Neuronal stem cell (in vitro differentiated cells): ENCODE data around the gene FMN1.
"Not testable (repeated sequence)": the region's sequence is repeated elsewhere in the genome, so short reads cannot be mapped to it uniquely, and the experiment has no call there.

Source experiments
- DNase-seq: peaks from one replicate; pipeline ENCODE4 v3.0.0-alpha.2; 2013; ENCODE audit warnings: low spot score
- H2AFZ ChIP-seq: one replicate; pipeline ENCODE4 v1.6.1; 2013; ENCODE audit warnings: mild to moderate bottlenecking, low read length, inconsistent platforms
- H2AK5ac ChIP-seq: 2 replicates; pipeline ENCODE4 v1.6.1; 2013; ENCODE audit warnings: low read depth, mild to moderate bottlenecking, inconsistent platforms, low read length, moderate library complexity, mixed read lengths
- H2BK120ac ChIP-seq: 2 replicates; pipeline ENCODE4 v1.6.1; 2013; ENCODE audit warnings: low read depth, mild to moderate bottlenecking, inconsistent platforms, low read length, moderate library complexity, mixed read lengths
- H2BK12ac ChIP-seq: one replicate; pipeline ENCODE4 v1.6.1; 2013; ENCODE audit warnings: low read length, inconsistent platforms
- H2BK15ac ChIP-seq: 2 replicates; pipeline ENCODE4 v1.6.1; 2013; ENCODE audit warnings: mild to moderate bottlenecking, low read length, inconsistent platforms, mixed read lengths
- H2BK5ac ChIP-seq: one replicate; pipeline ENCODE4 v1.6.1; 2013; ENCODE audit warnings: inconsistent platforms, mild to moderate bottlenecking, low read length, moderate library complexity
- H3K14ac ChIP-seq: one replicate; pipeline ENCODE4 v1.6.1; 2013; ENCODE audit warnings: low read length, inconsistent platforms
- H3K18ac ChIP-seq: 2 replicates; pipeline ENCODE4 v1.6.1; 2013; ENCODE audit warnings: low read length, inconsistent platforms
- H3K23ac ChIP-seq: 2 replicates; pipeline ENCODE4 v1.6.1; 2013; ENCODE audit warnings: low read depth, mild to moderate bottlenecking, mixed read lengths, low read length, inconsistent platforms; ENCODE audit not compliant: poor library complexity
- H3K27ac ChIP-seq: replicated peaks from 3 replicates; pipeline ENCODE4 v1.5.1; 2013; ENCODE audit warnings: low read length, inconsistent platforms
- H3K27me3 ChIP-seq, 3 experiments: 2 replicates each; pipeline ENCODE4 v1.6.1; 2013; ENCODE audit warnings: low read length in 3 of 3, mild to moderate bottlenecking in 2 of 3, inconsistent platforms in 1 of 3, low read depth in 1 of 3, mixed read lengths in 1 of 3, moderate library complexity in 1 of 3; ENCODE audit not compliant: control insufficient read depth in 3 of 3, insufficient read depth in 3 of 3
- H3K36me3 ChIP-seq, 2 donors: replicated peaks in 1 of 2; 2 replicates each; pipeline ENCODE4 v1.6.1; 2013; ENCODE audit warnings: low read length in 2 of 2; ENCODE audit not compliant: control insufficient read depth in 2 of 2, insufficient read depth in 2 of 2
- H3K4ac ChIP-seq: 2 replicates; pipeline ENCODE4 v1.6.1; 2013; ENCODE audit warnings: inconsistent platforms, mild to moderate bottlenecking, low read length, moderate library complexity
- H3K4me1 ChIP-seq, 2 donors: 1 replicate in 1 of 2; 2 replicates in 1 of 2; pipeline ENCODE4 v1.6.1; 2013; ENCODE audit warnings: low read length in 2 of 2, low read depth in 1 of 2; ENCODE audit not compliant: control insufficient read depth in 2 of 2, insufficient read depth in 1 of 2
- H3K4me2 ChIP-seq: one replicate; pipeline ENCODE4 v1.6.1; 2013; ENCODE audit warnings: mild to moderate bottlenecking, low read length, inconsistent platforms; ENCODE audit not compliant: insufficient read depth, poor library complexity, severe bottlenecking
- H3K4me3 ChIP-seq, 2 donors: 2 replicates each; pipeline ENCODE4 v1.5.1; 2013; ENCODE audit warnings: low read length in 2 of 2, mild to moderate bottlenecking in 2 of 2, inconsistent platforms in 1 of 2, moderate library complexity in 1 of 2
- H3K79me1 ChIP-seq: one replicate; pipeline ENCODE4 v1.6.1; 2013; ENCODE audit warnings: low read depth, mild to moderate bottlenecking, inconsistent platforms, low read length, moderate library complexity
- H3K9ac ChIP-seq: one replicate; pipeline ENCODE4 v1.6.1; 2013; ENCODE audit warnings: mild to moderate bottlenecking, low read depth, low read length, inconsistent platforms; ENCODE audit not compliant: poor library complexity
- H3K9me3 ChIP-seq, 2 donors: replicated peaks in 1 of 2; 2 replicates each; pipeline versions ENCODE3 to v1.6.1; 2013; ENCODE audit warnings: low read length in 2 of 2, mild to moderate bottlenecking in 2 of 2, inconsistent platforms in 1 of 2, low read depth in 1 of 2, mixed read lengths in 1 of 2, moderate library complexity in 1 of 2; ENCODE audit not compliant: control insufficient read depth in 2 of 2, insufficient read depth in 1 of 2
- H4K8ac ChIP-seq: one replicate; pipeline ENCODE4 v1.6.1; 2013; ENCODE audit warnings: low read depth, mild to moderate bottlenecking, inconsistent platforms, low read length, moderate library complexity
- H4K91ac ChIP-seq: one replicate; pipeline ENCODE4 v1.6.1; 2013; ENCODE audit warnings: low read length, low read depth, mild to moderate bottlenecking, inconsistent platforms; ENCODE audit not compliant: poor library complexity
- WGBS, 2 donors: extraction: QIAGEN DNeasy Blood & Tissue Kit; methylation state at CpG; one replicate each; pipeline ENCODE4 v1.1.7; 2013; ENCODE audit warnings: missing lambda C conversion rate in 2 of 2, mixed read lengths in 1 of 2; ENCODE audit not compliant: insufficient read length in 2 of 2, insufficient replicate concordance in 1 of 2; ENCODE audit errors: extremely low coverage in 2 of 2; 5-methylcytosine and 5-hydroxymethylcytosine counted together

FMN1 gene

GRCh38 chr15:33074942-33075341, 119.6 kb downstream of the FMN1 start:
- peaks cover 0 to 14% of the 10 kb centered on the region in 2 donors for H3K4me1 ChIP-seq
- no peak overlapping the region for H2AFZ ChIP-seq
- no peaks in the 10 kb centered on the region for H3K9me3 ChIP-seq
- H4K91ac ChIP-seq: no peak overlapping the region
- no peaks in the 10 kb centered on the region for H3K79me1 ChIP-seq
- no peak overlapping the region for H3K4ac ChIP-seq
- DNase-seq: no peak
- no peak overlapping the region for H3K18ac ChIP-seq
- no peaks in the 10 kb centered on the region for H3K36me3 ChIP-seq
- H3K4me3 ChIP-seq: no peak overlapping the region
- H3K4me2 ChIP-seq: no peak overlapping the region
- WGBS, 2 donors: no CpG with 5 or more reads among the region's 3 CpGs
- H2BK120ac ChIP-seq: no peak overlapping the region
- H2AK5ac ChIP-seq: no peak overlapping the region
- no peak overlapping the region for H2BK5ac ChIP-seq
- no peak overlapping the region for H2BK12ac ChIP-seq
- H3K27me3 ChIP-seq: no peaks in the 10 kb centered on the region
- no peak overlapping the region for H3K27ac ChIP-seq
- no peak overlapping the region for H3K9ac ChIP-seq
- no peak overlapping the region for H3K23ac ChIP-seq
- no peak overlapping the region for H3K14ac ChIP-seq
- H2BK15ac ChIP-seq: no peak overlapping the region
- no peak overlapping the region for H4K8ac ChIP-seq

GRCh38 chr15:33074212-33074611, 120.3 kb downstream of the FMN1 start:
- no peak overlapping the region for H3K4me2 ChIP-seq
- no peak overlapping the region for H3K23ac ChIP-seq
- no peak overlapping the region for H4K91ac ChIP-seq
- no peak overlapping the region for H2AK5ac ChIP-seq
- H3K9me3 ChIP-seq: no peaks in the 10 kb centered on the region
- no peak overlapping the region for H3K9ac ChIP-seq
- no peaks in the 10 kb centered on the region for H3K36me3 ChIP-seq
- no peak overlapping the region for H2AFZ ChIP-seq
- no peak overlapping the region for H2BK12ac ChIP-seq
- no peak overlapping the region for H3K27ac ChIP-seq
- no peak overlapping the region for H3K4ac ChIP-seq
- no peaks in the 10 kb centered on the region for H3K79me1 ChIP-seq
- no peaks in the 10 kb centered on the region for H3K27me3 ChIP-seq
- H2BK120ac ChIP-seq: no peak overlapping the region
- no peak overlapping the region for H3K14ac ChIP-seq
- no peak overlapping the region for H2BK5ac ChIP-seq
- no peak for DNase-seq
- no peak overlapping the region for H3K4me3 ChIP-seq
- no CpG with 5 or more reads among the region's 3 CpGs for WGBS, 2 donors
- H4K8ac ChIP-seq: no peak overlapping the region
- peaks cover 0 to 7% of the 10 kb centered on the region in 2 donors for H3K4me1 ChIP-seq
- H2BK15ac ChIP-seq: no peak overlapping the region
- H3K18ac ChIP-seq: no peak overlapping the region

GRCh38 chr15:33071451-33071850, 123.1 kb downstream of the FMN1 start:
- Histone ChIP-seq H3K36me3 (no peaks in the 10 kb centered on the region), H3K9ac (no peak overlapping the region), H2BK15ac (no peak overlapping the region), H2BK5ac (no peak overlapping the region), H4K8ac (no peak overlapping the region), H2BK12ac (no peak overlapping the region), H3K4me1 (peaks cover 17% of the 10 kb centered on the region in 2 donors), H3K23ac (no peak overlapping the region), H3K4ac (no peak overlapping the region), H3K4me3 (no peak overlapping the region), H2BK120ac (no peak overlapping the region), H3K27me3 (no peaks in the 10 kb centered on the region), H3K27ac (no peak overlapping the region), H2AK5ac (no peak overlapping the region), H3K14ac (no peak overlapping the region), H2AFZ (no peak overlapping the region), H3K79me1 (no peaks in the 10 kb centered on the region), H3K4me2 (no peak overlapping the region), H3K9me3 (no peaks in the 10 kb centered on the region), H3K18ac (no peak overlapping the region), H4K91ac (no peak overlapping the region)
- DNase-seq: no peak
- WGBS, 2 donors: no CpG with 5 or more reads among the region's 3 CpGs

GRCh38 chr15:33069903-33070302, 124.6 kb downstream of the FMN1 start:
- H2BK15ac ChIP-seq, DNase-seq, H3K4me3 ChIP-seq, H2AFZ ChIP-seq, H2BK5ac ChIP-seq, H3K79me1 ChIP-seq, H4K91ac ChIP-seq, H3K9me3 ChIP-seq, H2BK120ac ChIP-seq, H3K27ac ChIP-seq, H4K8ac ChIP-seq, H2BK12ac ChIP-seq, H3K4ac ChIP-seq, H3K23ac ChIP-seq, H3K14ac ChIP-seq, H3K36me3 ChIP-seq, H3K27me3 ChIP-seq, H3K9ac ChIP-seq, H3K4me2 ChIP-seq, H2AK5ac ChIP-seq, H3K18ac ChIP-seq: not testable (repeated sequence)
- no CpG with 5 or more reads among the region's 16 CpGs for WGBS, 2 donors
- H3K4me1 ChIP-seq: peaks cover 17 to 19% of the 10 kb centered on the region in 2 donors
